HG03139 (cell line): ENCODE measurements around the gene MYO7B.

ENCODE experiments used
- ATAC-seq: cut with Tn5 transposase; IDR thresholded peaks from one replicate; pipeline ENCODE4 v1.9.1; 2021; ENCODE audit not compliant: unreplicated experiment

The MYO7B gene

DNA sequence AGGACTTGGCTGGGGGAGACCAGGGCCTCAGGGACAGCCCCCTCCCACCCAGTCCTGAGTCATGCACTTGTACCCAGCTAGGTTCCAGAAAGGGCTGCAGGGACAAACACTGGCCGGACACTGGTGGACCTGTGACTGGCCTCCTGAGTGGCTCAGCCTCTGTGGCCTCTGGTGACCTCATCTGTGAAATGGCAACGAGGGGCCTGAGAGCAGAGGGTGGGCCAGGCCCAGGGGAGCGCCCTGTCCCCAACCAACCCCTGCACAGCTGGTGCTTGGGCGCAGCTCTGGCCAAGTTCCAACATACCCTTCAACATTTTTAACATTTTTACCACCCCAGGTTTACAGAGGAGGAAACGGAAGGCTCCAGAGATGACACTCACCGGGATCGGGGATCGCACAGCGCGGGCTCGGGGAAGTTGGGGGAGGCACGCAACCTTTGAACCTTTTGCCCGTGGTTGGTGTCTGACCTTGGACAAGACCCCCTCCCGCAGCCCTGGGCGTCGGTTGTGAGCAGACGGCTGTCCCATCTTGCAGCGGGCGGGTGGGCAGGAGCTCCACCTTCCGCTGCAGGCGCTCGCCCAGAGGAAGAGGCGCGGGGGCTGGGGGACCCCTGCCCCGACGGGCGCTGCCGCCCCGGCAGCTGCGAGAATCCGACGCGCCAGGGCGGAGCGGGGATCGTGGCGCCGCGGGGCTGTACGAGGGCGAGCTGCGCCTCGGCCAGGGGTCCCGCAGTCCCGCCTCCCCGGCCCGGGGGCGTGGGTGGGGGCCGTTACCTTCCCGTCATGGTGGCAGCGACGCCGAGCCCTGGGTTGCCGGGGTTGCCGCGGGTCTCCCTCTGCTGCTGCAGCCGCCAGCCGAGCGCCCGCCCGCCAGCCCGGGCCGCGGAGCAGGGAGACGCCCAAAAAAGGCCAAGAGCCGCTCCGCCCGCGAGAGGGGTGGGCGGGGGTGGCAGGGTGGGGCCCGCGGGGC, 139.0 kb downstream of the MYO7B start:
- no peak for ATAC-seq

DNA sequence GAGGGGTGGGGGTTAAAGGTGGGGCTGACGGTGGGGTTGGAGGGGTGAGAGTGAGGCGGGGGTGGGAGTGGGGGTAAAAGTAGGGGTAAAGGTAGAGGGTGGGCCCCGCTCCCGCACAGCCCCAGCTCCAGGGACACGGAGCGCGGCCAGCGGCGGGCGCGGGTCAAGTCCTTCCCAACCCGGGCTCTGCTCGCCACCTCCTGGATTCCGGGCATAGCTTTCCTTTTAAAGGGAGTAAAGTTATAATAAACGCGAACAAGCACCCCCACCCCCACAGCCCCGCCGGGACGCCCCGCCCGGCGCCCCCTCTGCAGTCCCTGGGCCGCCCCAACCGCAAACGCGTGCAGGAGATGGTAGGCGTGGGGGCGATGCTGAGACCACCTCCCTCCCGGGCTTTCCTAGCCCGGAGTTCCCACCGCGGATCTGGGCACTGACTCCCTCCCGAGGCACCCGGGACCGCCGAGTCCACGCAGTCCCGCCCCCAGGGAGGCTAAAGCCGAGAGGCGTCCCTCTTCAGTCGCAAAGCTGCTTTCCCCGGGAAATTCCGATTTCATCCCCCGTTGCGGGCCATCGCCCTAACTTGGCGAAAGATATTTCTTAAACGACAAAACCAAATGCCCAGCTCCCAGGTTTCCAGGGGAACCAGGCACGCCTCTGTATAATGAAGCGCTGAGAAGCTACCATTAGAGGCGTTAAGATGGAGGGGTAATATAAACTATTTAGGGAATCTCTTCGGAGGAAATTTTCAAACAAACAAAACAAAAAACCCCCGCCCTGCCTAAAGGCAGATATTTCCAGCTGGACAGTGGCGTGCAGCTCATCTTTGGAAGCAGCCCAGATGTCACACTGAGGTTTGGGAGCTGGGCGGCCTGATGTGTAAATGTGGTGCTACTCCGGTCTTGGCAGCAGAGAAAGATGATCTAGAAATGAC, 140.1 kb downstream of the MYO7B start, which contains the start of gene LIMS2:
Gene LIMS2, minus strand, starts transcription at position 200 of the 931 bp plus-strand sequence. CDS start 506 bp downstream, outside the sequence.
- ATAC-seq, result no peak

DNA sequence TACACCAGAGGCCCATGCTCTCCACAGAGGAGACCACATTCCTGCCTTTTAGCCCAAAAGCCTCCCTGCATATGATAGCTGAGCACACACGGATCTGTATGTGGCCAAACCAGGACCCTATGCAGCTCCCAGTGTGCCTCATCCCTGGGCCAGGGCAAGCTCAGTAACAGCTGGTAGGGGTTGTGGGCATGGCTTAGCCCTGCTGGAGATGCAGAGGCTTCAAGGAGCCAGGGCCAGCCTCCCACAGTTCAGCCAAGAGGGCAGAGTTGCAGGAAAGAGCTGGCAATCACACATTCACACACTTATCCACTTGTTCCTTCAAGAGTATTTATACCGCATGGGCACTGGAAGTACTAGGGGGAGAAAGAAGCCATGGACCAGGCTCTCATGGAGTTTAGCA, 141.4 kb downstream of the MYO7B start:
- no peak for ATAC-seq

DNA sequence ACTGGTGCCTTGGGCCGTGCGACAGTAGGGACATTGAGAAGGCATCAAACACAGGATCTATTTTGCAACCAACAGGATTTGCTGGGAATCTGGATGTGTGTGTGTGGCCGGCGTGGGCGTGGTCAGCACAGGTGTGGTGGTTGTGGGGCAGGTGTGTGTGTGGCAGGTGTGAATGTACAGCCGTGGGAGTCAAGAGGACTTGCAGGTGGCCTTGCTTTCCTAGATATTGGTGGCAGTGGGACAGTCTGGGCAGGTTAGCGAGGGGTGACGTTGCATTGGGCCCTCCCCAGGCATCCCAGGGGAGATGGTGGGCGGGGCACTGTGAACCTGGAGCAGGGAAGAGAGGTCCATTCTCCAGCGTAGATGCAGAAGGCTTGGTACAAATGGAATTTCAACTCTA, 143.0 kb downstream of the MYO7B start:
- no peak for ATAC-seq

DNA sequence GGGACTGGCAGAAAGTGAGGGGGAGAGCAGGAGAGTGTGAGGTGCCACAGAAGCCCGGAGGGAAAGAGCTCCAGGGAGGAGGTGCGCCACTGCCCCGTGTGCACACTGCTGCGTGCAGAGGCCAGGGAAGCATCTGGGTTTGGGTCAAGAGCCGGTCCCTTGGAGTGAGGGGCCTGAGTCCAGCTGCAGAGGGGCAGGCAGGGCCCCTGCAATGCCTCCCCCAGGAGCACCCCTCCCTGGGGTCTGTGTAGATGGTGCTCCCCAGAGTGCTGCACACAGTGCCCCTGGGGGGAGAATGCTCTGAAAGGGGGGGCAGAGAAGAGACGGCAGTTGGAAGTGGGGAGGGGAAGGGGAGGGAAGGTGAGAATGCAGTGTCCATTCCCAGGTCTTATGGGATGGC, 143.5 kb downstream of the MYO7B start:
- ATAC-seq, result no peak

DNA sequence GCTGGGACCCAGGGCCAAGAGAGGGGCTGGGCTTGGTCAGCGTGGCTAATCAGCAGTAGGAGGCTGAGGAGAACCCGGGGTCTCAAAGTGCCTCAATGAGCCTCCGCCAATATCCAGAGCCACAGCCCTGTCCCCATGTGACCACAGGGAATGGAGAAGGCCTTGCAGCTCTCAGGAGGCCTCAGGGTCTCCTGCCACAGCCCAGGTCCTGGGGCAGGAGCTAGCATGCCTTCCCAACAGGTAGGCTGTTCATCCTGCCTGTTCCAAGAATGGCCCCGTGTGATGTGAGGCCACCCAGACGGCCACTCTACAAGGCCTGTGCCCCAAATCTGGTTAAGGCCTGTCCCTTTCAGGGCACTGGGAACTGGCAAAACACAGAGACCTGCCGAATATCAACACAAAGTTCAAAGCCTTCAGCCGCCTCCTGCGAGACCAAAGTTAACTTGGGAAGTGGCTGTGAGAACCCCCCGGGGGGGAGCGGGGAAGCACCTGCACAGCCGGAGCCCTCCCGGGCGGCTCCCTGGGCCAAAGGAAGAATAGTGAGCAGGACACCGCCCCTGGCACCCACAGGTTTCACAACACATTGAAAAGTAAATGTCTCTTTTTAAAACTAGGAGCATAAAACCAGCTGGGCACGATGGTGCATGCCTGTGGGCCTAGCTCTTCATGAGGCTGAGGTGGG, 144.3 kb downstream of the MYO7B start:
- ATAC-seq, result no peak

DNA sequence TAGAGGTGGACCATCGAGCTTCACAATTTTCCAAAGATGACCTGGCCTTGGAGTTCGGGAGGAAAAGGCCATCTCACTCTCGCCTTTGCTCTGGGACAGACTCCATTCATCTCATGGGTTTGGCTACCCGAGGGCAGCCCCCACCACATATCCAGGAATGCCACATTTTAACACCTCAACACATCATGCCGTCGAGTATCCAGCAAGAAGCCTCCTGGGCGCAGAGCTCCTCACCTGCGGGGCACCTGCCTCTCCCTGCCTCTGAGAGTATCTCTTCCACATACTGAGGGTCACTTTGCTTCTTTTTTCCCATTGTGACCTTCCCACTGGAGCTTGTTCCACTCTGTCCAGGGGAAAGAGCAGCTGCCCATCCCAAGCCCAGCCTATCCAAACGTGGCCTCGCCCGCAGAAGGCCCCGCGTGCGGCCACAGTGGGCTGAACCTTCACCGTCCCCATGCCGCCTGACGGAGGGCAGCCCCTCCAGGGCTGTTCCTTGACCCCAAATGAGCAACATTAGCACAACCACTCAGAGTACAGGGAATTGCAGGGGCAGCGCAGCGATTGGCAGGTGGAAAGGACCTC, 145.3 kb downstream of the MYO7B start:
- no peak for ATAC-seq

DNA sequence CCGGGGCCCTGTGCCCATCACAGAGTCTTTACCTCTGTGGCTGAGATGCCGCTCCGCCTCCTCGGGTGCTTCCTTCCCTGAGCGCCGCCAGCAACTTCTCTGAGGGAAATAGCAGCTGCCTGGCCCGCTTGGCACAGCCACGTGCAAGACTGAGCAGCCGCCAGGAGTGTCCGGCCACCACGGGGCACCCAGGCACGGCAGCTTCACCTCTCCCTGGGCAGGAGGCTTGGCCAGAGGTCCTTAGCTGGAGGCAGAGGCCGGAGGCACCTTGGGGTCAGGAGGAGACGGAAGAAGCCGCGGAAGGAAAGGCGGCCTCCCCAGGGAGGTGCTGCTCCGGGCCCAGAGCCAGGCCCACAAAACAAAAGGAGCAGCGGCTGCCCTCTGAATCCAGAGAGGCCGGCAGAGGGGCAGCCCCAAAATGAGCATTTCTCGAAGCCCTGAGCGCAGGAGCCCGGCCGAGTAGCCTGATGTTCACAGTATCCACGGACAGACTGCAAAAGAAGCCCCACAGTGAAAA, 145.9 kb downstream of the MYO7B start:
- no peak for ATAC-seq

DNA sequence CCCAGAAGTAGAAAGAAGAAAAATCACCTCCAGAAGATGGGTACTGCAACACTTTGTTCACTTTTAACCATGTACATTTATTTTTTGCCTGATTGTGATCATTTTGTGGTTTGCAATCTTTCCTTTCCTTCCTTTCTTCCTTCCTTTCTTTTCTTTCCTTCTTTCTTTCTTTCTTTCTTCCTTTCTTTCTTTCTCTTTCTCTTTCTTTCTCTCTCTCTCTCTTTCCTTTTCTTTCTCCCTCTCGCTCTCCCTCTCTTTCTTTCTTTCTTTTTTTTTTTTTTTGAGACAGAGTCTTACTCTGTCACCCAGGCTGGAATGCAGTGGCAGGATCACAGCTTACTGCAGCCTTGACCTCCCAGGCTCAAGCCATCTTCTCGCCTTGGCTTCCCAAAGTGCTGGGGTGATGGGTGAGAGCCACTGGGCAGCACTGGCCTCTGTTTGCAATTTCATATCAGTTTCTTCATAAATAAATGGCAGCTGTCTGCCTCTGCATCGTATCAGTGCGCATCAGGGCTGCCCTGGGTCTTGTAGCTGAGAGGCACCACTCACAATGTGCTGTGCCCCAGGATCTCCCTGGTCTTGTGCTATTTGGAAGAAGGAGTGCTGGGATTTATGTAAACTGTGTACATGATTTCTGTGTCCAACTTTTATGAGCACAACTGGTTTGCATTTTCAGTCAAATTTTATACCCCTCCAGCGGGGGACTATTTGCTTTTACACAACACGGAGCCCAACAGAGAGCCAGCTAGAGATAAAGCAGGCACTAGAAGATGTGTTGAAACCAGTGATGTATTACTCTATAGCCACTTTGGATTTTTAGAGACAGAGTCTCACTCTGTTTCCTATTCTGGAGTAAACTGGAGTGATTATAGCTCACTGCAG, 146.7 kb downstream of the MYO7B start:
- no peak for ATAC-seq

DNA sequence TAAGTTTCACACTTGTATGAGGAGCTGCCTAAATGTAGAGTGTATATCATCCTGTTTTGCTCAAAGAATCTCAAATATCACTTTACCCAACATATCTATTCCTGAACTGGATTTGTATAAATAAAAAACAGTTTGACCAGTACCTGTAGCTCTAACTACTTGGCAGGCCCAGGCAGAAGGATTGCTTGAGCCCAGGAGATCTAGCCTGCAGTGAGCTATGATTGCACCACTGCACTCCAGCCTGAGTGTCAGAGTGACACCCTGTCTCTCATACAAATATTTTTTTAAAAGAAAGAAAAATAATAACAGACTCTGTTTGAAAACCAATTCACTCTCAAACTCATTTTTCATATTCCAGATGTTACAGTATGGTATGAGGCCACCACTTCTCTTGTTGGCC, 147.6 kb downstream of the MYO7B start:
- no peak for ATAC-seq

DNA sequence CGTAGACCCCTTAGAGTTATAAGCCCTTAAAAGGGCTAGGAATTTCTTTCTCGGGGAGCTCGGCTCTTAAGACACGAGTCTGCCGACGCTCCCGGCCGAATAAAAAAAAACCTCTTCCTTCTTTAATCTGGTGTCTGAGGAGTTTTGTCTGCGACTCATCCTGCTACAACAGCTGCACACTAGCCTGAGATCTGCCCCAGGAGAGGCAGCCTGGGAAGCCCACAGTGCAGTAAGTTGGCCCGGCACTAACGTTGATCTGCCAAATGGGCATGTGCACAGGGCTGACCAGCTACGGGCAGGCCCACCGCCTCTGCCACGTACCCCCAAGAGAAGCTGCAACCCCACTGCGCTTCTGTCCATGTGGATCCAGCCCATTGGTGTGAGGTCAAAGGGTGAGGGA, 148.3 kb downstream of the MYO7B start:
- no peak for ATAC-seq

DNA sequence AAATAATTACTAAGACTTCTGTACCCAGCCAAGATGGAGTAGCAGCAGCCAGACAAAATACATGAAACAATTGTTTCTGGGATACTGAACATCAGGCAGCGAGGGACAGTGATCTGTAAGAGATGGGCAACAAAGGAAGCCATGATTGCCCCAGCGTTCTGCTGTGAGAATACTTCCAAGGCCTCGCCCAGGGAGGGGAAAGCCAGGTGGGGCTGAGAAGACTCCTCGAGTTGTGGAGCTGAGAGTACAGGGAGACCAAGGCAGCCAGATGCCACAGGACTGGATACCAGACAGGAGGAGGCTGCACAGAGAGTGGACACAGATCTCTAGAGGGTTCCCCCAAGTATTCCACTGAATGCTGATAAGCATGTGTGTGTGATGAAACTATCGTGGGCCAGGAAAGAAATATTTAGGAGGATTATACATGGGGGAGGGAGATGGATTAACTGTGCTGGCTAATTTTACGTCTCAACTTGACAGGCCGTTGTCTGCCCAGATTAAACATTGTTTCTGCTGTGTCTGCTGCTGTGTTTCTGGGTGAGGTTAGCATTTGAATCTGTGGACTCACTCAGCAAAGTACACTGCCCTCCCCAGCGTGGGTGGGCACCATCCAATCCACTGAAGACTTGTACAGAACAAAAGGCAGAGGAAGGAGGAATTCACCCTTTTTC, 150.1 kb downstream of the MYO7B start:
- ATAC-seq, result no peak
